Right atrium auricular region (tissue), 2 donors: ENCODE measurements around the gene MBD5. TPM values are rescaled to one million over a fixed set of nuclear protein-coding genes. Genes with fewer than 3 reads are reported as not detected.
"Not testable (repeated sequence)": the region's sequence is repeated elsewhere in the genome, so short reads cannot be mapped to it uniquely, and the experiment has no call there.

Experiments
- DNase-seq: peaks from one replicate; pipeline ENCODE4 v3.0.0-alpha.2; 2019; ENCODE audit warnings: low spot score
- H3K27ac ChIP-seq, 2 donors: fragments of 200-600 bp; sonication (generic); 1 replicate in 1 of 2; 2 replicates in 1 of 2; pipeline ENCODE4 v1.5.1; 2016 to 2019
- H3K27me3 ChIP-seq, 2 donors: fragments of 200-600 bp; sonication (generic); one replicate each; pipeline versions ENCODE4 v1.5.1 to v1.6.0; 2017 to 2019
- H3K36me3 ChIP-seq: fragments of 200-600 bp; sonication (generic); one replicate; pipeline ENCODE4 v1.5.1; 2016
- H3K4me1 ChIP-seq, 2 donors: fragments of 200-600 bp; sonication (generic); one replicate each; pipeline versions ENCODE4 v1.5.1 to v1.6.0; 2017 to 2019
- H3K4me3 ChIP-seq, 2 donors: fragments of 200-600 bp; sonication (generic); 1 replicate in 1 of 2; 2 replicates in 1 of 2; pipeline ENCODE4 v1.5.1; 2017 to 2019; ENCODE audit warnings: mild to moderate bottlenecking in 1 of 2, moderate library complexity in 1 of 2
- H3K9me3 ChIP-seq, 2 donors: fragments of 200-600 bp; sonication (generic); one replicate each; pipeline ENCODE4 v1.5.1; 2019
- CTCF ChIP-seq, 2 donors: fragments of 200-600 bp; sonication (generic); IDR thresholded peaks; one replicate each; pipeline ENCODE4 v1.5.1; 2019; ENCODE audit warnings: antibody characterized with exemption in 2 of 2
- total RNA-seq, 2 donors: library from RNA; depleted of rRNA; stranded (reverse); fragments of >200 nt; gene quantifications; one replicate each; pipeline ENCODE4 v1.1.0, GENCODE V29; 2016

Gene MBD5
- total RNA-seq, 2 donors from 2014 or later, result 14.5 to 22.8 TPM

- DNase-seq, result no peak
- no peak for TF ChIP-seq CTCF (IDR thresholded peaks at IDR 0.05)
- H3K4me1 ChIP-seq, result no peaks in the 10 kb centered on the region
- H3K27ac ChIP-seq, result no peak overlapping the region
- peaks cover 0 to 4% of the 10 kb centered on the region in 2 donors for H3K9me3 ChIP-seq
- H3K27me3 ChIP-seq, result no peaks in the 10 kb centered on the region
- H3K36me3 ChIP-seq, result no peaks in the 10 kb centered on the region
- H3K4me3 ChIP-seq, result no peak overlapping the region
Measured at GRCh38 chr2:148006249-148007007, 14.5 kb upstream of the MBD5 start.

- H3K4me1 ChIP-seq, result no peaks in the 10 kb centered on the region
- no peak for DNase-seq
- H3K27ac ChIP-seq, result no peak overlapping the region
- no peaks in the 10 kb centered on the region for H3K36me3 ChIP-seq
- no peak for TF ChIP-seq CTCF (IDR thresholded peaks at IDR 0.05)
- no peak overlapping the region for H3K4me3 ChIP-seq
- no peaks in the 10 kb centered on the region for H3K27me3 ChIP-seq
- peaks cover 0 to 3% of the 10 kb centered on the region in 2 donors for H3K9me3 ChIP-seq
Measured at GRCh38 chr2:148007219-148007900, 13.5 kb upstream of the MBD5 start.

DNA sequence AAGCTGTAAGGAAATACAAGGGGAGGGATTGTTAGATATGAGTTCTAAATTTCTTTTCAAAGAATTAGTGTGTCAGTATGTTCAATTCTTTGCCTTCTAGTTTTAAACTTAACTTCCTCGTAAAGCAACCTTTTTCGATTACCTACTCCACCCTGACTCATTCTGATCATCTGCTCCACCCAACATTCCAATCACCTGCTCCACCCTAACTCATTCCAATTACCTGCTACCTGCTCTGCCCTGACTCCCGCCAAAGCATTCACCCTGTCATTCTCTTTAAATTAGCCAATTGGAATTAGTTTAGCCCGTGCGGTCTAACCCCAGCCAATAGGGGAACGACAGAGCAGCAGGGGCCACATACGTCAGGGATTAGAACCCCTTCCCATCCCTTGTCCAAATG lies 12.5 kb upstream of the MBD5 start:
- DNase-seq, H3K4me1 ChIP-seq, H3K36me3 ChIP-seq, H3K27me3 ChIP-seq, H3K27ac ChIP-seq, H3K9me3 ChIP-seq, H3K4me3 ChIP-seq: not testable (repeated sequence)

GRCh38 chr2:148013876-148014275 lies 7.0 kb upstream of the MBD5 start:
- Histone ChIP-seq H3K9me3 (no peaks in the 10 kb centered on the region), H3K4me3 (no peak overlapping the region), H3K27me3 (no peaks in the 10 kb centered on the region), H3K36me3 (no peaks in the 10 kb centered on the region), H3K4me1 (peaks cover 0 to 3% of the 10 kb centered on the region in 2 donors), H3K27ac (no peak overlapping the region)
- DNase-seq, result no peak
- TF ChIP-seq CTCF (IDR thresholded peaks at IDR 0.05), result no peak

DNA sequence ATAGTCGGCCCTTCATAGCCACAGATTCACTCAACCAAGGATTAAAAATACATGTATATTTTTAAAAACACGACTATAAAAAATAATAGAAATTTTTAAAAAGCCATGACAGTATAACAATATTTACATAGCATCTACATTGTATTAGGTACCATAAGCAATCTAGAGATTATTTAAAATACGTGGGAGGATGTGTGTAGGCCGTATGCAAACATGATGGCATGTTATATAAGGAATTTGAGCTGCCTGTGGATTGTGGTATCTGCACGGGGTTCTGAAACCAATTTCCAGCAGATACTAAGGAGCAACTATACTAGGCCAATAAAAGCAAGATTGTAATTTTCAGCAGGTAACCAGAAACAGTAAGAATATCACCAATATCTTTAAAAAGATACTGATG lies 6.3 kb upstream of the MBD5 start:
- no peak overlapping the region for H3K27ac ChIP-seq
- H3K27me3 ChIP-seq, result no peaks in the 10 kb centered on the region

More for the DNA sequence above, 6.3 kb upstream of the MBD5 start:
- H3K9me3 ChIP-seq, result no peaks in the 10 kb centered on the region
- H3K36me3 ChIP-seq, result no peaks in the 10 kb centered on the region
- DNase-seq, result no peak
- H3K4me1 ChIP-seq, result peaks cover 0 to 10% of the 10 kb centered on the region in 2 donors
- TF ChIP-seq CTCF (IDR thresholded peaks at IDR 0.05), result no peak
- no peak overlapping the region for H3K4me3 ChIP-seq
